Renal pelvis (tissue), 4 donors: ENCODE results near the gene UNC5C. TPM values are rescaled to one million over a fixed set of nuclear protein-coding genes. Genes with fewer than 3 reads are reported as not detected.

Experiments
- DNase-seq: peaks from one replicate; pipeline ENCODE4 v3.0.0-alpha.2; 2013
- polyA plus RNA-seq, 3 donors: library from polyadenylated mRNA; unstranded; fragments of 120-200 nt; gene quantifications; one replicate each; pipeline ENCODE4 v1.2.1, GENCODE V29; 2013; ENCODE audit not compliant: insufficient read length in 3 of 3

Gene UNC5C
- polyA plus RNA-seq, 3 donors: 33.3 to 42.0 (median 39.6) TPM

- DNase-seq: peak; percentile 23
Observed at GRCh38 chr4:95268819-95269565, 279.8 kb downstream of the UNC5C start.

DNA sequence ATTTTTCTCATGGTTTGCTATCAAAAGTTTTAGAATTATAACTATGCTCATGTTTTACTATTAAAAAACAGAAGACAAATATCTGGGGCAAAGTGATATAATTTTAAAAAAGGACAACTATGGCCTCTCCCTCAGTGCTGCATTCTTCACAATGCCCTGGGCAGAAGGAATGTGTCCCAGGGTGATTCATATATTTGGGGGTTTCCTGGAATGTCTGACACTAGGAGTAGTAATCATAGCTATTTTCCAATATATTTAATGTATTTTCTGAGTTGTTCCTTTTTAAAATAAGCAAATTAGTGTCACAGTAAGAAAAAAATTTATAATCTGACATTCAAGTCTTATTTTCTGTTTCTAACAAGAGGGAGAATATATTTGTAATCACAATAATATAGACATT lies 281.7 kb downstream of the UNC5C start:
- no peak for DNase-seq

DNA sequence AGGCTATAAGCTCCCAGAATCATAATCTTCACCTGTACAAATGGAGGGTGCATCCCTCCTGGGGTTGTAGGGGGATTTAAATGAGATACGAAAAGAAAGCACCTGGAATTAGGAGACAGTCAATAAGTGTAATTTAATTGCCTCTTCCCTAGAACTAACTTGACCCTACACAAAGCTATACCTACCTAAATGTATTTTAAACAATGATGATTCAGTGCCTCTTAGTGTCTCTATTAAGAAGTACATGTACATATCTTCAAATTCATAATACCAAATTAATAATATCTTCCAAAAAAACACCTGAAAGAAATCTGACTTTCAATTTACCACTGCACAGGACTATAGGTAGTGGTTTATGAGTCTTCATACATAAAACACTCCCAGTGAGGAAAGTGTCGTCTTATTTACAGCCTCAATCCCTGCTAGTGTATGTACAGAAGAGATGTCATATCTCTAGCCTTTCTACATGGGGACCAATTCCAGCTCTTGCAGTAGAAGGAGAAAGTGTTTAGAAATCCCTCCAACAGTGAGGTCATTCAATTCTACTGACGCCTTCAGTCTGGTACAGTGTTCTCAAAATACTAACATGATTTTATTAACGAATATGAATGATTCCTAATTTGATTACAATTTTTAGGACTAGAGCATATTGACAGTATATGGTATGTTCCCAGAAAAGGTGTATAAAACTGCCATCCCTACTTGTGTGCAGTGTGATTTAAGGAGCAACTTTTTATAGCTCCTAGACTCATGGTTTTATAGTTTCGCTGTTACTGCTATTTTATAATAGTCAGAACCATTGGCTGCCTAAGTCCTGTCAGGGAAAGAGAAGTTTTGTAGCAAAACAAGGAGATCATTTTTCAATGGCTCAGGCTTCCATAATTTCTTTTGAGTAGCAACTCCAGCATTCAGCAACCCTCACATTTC lies 282.7 kb downstream of the UNC5C start:
- DNase-seq: no peak

- no peak for DNase-seq
Observed at GRCh38 chr4:95264843-95265242, 283.9 kb downstream of the UNC5C start.

- no peak for DNase-seq
Observed at GRCh38 chr4:95263960-95264359, 284.8 kb downstream of the UNC5C start.

DNA sequence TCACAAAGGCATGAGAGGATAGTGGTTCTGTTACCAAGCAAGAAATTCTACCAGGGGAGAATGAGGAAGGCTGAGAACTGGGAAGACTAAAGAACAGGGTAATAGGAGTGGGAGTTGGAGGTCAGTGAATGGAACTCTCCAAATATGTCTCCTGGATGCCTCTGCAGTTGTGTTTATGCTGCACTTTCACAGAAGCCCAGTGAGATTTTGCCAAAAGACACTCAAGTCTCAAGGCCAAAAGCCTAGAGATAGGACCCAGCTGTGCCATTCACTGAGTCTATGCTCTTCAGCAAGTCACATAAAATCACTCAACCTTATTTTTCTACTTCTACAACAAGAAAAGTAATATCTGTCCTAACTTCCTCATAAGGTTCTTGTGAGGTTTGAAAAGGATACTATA lies 285.4 kb downstream of the UNC5C start:
- no peak for DNase-seq

- DNase-seq: no peak
Observed at GRCh38 chr4:95256108-95256835, 292.5 kb downstream of the UNC5C start.

- DNase-seq: no peak
Observed at GRCh38 chr4:95255396-95256107, 293.2 kb downstream of the UNC5C start.

DNA sequence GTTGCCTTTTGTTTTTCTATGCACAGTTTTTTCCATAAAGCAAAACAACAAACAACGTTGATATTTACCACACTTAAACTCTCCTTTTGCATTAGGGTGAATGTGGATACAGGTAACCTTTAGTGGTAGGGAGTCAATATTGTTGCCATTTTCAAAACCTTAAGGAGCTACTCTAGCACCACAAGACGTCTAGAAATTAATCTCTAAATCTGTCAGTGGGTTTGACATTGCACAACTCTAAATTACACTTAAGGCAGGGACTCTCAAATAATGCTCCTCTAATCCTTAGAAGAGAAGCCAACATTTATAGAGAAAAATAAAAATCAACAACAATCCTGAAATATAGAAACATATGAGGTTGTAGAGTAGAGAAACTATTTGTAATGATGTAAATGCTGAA lies 297.2 kb downstream of the UNC5C start:
- no peak for DNase-seq

- peak; percentile 61 for DNase-seq
Observed at GRCh38 chr4:95250544-95251137, 298.1 kb downstream of the UNC5C start.

DNA sequence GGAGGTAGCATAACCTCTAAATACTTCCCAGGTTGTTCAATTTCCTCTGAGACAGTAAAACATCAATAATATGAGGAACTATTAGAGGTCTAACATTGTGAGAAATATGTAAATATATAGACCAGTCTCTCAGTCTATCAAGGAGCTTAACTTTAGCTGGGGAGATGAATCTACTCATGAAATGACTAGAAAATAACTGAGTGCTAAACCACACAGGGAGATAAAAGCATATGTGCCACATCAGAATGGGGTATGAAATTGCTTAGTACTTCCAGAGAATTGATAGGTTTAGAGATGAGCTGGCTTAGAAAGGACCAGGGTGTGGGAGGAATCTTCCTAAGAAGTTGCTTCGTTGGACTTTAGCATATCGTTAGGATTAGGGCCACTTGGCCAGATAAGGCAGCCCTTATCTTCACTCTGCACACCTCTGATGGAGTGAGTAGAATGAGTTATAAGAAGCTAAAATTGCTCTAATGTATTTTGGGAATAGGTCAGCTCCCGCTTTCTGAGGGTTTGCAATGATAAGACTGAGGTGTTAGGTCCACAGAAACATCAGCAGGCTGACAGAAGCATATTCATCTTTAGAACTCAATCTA lies 299.2 kb downstream of the UNC5C start:
- DNase-seq: no peak

GRCh38 chr4:95248720-95249425 lies 299.9 kb downstream of the UNC5C start:
- no peak for DNase-seq

DNA sequence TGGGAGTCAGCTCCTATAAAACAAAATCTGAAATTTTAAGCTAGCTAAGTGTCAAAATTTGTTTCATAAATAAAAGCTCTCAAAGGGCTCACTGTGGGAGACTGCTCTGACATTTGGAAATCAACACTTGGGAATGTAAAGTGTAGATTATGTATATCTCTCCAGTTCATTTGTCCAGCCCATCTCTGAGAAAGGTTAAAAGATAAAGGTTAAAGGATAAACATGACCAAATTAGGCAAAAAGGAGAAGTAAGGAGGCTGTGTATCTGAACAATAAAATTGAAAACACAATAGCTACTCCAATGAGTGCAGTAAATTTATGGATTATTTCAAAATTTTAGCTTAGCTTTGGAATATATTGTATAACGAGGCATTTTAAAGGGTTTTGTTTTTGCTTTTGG lies 304.9 kb downstream of the UNC5C start:
- DNase-seq: no peak

DNA sequence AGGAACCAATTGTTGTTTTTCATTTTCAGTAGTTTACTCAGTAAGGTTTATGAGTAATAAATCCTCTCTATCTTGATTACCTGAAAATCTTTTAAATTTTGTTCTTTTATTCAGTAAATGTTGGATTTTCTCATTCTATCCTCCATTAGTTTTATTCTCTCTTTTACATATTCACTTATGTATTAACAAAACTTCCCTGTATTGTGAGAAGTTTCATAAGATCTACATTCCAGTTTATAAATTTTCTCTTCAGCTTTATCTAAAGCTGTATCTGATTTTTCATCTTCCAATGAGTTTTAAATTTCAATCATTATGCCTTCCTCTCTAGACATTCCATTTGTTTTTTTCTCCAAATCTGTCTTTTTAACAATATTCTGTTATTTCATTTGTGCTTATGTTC lies 310.2 kb downstream of the UNC5C start:
- no peak for DNase-seq

- DNase-seq: no peak
Observed at GRCh38 chr4:95232358-95233156, 316.2 kb downstream of the UNC5C start.

- DNase-seq: no peak
Observed at GRCh38 chr4:95231681-95232080, 317.1 kb downstream of the UNC5C start.

- DNase-seq: no peak
Observed at GRCh38 chr4:95225849-95226248, 322.9 kb downstream of the UNC5C start.

DNA sequence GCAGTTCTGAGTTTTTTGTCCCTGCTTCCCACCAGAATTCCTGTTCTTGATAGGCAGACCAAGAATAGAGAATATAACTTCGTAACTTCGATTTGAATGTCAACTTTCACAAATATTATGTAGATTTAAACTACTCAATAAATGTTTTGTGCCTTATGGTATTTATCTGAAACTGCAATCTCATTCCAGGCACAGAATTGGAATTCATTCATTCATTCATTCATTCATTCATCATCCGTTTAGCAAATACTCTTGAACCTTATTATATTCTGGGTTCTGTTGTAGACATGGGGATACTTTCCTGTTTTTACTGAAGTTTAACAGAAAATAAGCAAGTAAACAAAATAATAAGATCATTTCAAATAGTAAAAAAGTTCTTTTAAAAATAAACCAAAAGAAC lies 324.4 kb downstream of the UNC5C start:
- no peak for DNase-seq
